Activated CD8-positive, alpha-beta memory T cell treated with anti-CD3 and anti-CD28 coated beads for 48 hours (primary cell): ENCODE results near the gene DNAJC4.

ENCODE experiments used
- DNase-seq, 3 experiments: peaks; one replicate each; pipeline ENCODE4 v3.0.0-alpha.2; 2020; ENCODE audit warnings: low read depth in 2 of 3, low spot score in 2 of 3

The DNAJC4 gene

GRCh38 chr11:64230171-64230984 is at the start of gene DNAJC4:
Gene DNAJC4, plus strand, starts transcription at chr11:64230548. Its CDS starts 307 bp downstream, at chr11:64230855.
- peak in 2 of 3 experiments; percentile 60 to 77 for DNase-seq

- DNase-seq = no peak
These were observed 49.5 kb upstream of the DNAJC4 start for GRCh38 chr11:64180891-64181290.

- DNase-seq = no peak
These were observed 48.6 kb upstream of the DNAJC4 start for GRCh38 chr11:64181506-64182411.

- no peak for DNase-seq
These were observed 46.5 kb upstream of the DNAJC4 start for GRCh38 chr11:64183890-64184289.

- DNase-seq = peak in 1 of 3 experiments; percentile 16
These were observed 45.1 kb upstream of the DNAJC4 start for GRCh38 chr11:64185175-64185692.

GRCh38 chr11:64185693-64186491 is 44.5 kb upstream of the DNAJC4 start, which contains the start of gene STIP1:
Gene STIP1, plus strand, starts transcription at chr11:64186171. Its CDS starts 91 bp downstream, at chr11:64186262.
- DNase-seq = peak; percentile 89 to 97 (median 96)

- peak; percentile 31 to 45 (median 33) for DNase-seq
These were observed 43.7 kb upstream of the DNAJC4 start for GRCh38 chr11:64186492-64187165.

GRCh38 chr11:64192434-64192833 is 37.9 kb upstream of the DNAJC4 start:
- DNase-seq = no peak

- DNase-seq = no peak
These were observed 33.7 kb upstream of the DNAJC4 start for GRCh38 chr11:64196626-64197025.

GRCh38 chr11:64198511-64198910 is 31.8 kb upstream of the DNAJC4 start:
- DNase-seq = no peak

GRCh38 chr11:64201543-64201942 is 28.8 kb upstream of the DNAJC4 start:
- no peak for DNase-seq

GRCh38 chr11:64202992-64203391 is 27.4 kb upstream of the DNAJC4 start:
- DNase-seq = no peak

- no peak for DNase-seq
These were observed 26.8 kb upstream of the DNAJC4 start for GRCh38 chr11:64203421-64204079.

- no peak for DNase-seq
These were observed 26.3 kb upstream of the DNAJC4 start for GRCh38 chr11:64204080-64204440.

GRCh38 chr11:64204464-64204989 is 25.8 kb upstream of the DNAJC4 start:
- no peak for DNase-seq

- DNase-seq = peak in 2 of 3 experiments; percentile 52 to 63
These were observed 23.7 kb upstream of the DNAJC4 start, which contains the start of gene FERMT3 for GRCh38 chr11:64206457-64207255. Gene FERMT3, plus strand, starts transcription at chr11:64206721. Its CDS starts 644 bp downstream, at chr11:64207365.

- peak in 2 of 3 experiments; percentile 61 to 79 for DNase-seq
These were observed 22.9 kb upstream of the DNAJC4 start for GRCh38 chr11:64207256-64208085.
